HCT116 (cell line): ENCODE results near the gene CPNE5. TPM values are rescaled to one million over a fixed set of nuclear protein-coding genes. Genes with fewer than 3 reads are reported as not detected.

ENCODE experiments used
- ATAC-seq: fragments of 200-7000 bp; cut with Tn5 transposase; 2 replicates; pipeline ENCODE4 v1.9.1; 2020; ENCODE audit warnings: mild to moderate bottlenecking, moderate library complexity
- BruUV-seq: library from RNA; stranded (reverse); fragments of 400-500 nt; replicated peaks from 2 replicates; lab custom pipeline; 2021; lab: Mats Ljungman, UMichigan
- CTCF ChIA-PET: fragments of 300-600 bp; sonication (Branson Sonifier 250); formaldehyde crosslinking; loops from one replicate; lab custom pipeline; 2021; ENCODE audit warnings: antibody characterized with exemption; lab: Charles Lee
- POLR2A ChIA-PET: fragments of 300-600, 350-600 bp; sonication (Branson Sonifier 250); formaldehyde crosslinking; loops from one replicate; lab custom pipeline; 2021; ENCODE audit warnings: antibody characterized with exemption; lab: Charles Lee
- RAD21 ChIA-PET, 2 experiments: fragments of 300-600 bp; sonication (Branson Sonifier 250); formaldehyde crosslinking; loops; one replicate each; lab custom pipeline; 2023; ENCODE audit warnings: low total read pairs in 2 of 2; ENCODE audit not compliant: uncharacterized antibody in 2 of 2, unreplicated experiment in 2 of 2, low non-redundant PET in 1 of 2; lab: Charles Lee
- DNase-seq: peaks from one replicate; pipeline ENCODE4 v3.0.0-alpha.2; 2010; ENCODE audit warnings: low read depth, low spot score
- H2AFZ ChIP-seq: fragments of 200-600 bp; shearing (Covaris generic), sonication (generic); 2 replicates; pipeline ENCODE4 v1.6.1; 2017; ENCODE audit warnings: low read depth, mixed run types, mixed read lengths, antibody characterized with exemption, low read length; ENCODE audit not compliant: poor library complexity, severe bottlenecking
- H3K27ac ChIP-seq: 2 replicates; pipeline ENCODE4 v1.5.1; 2012; ENCODE audit warnings: low read depth, low read length
- H3K27me3 ChIP-seq: fragments of 200-600 bp; sonication (generic); 2 replicates; pipeline ENCODE4 v1.6.1; 2016; ENCODE audit warnings: mixed run types, low read length, mixed read lengths; ENCODE audit not compliant: insufficient read depth
- H3K36me3 ChIP-seq, 2 experiments: fragments of 200-500 bp in 1 of 2; fragments of 200-600 bp in 1 of 2; sonication (Bioruptor generic) in 1 of 2; sonication (generic) in 1 of 2; 2 replicates each; pipeline versions ENCODE4 v1.5.1 to v1.6.1; 2014 to 2016; ENCODE audit warnings: low read length in 2 of 2, inconsistent platforms in 1 of 2, mixed read lengths in 1 of 2, mixed run types in 1 of 2; ENCODE audit not compliant: insufficient read depth in 2 of 2, control insufficient read depth in 1 of 2
- H3K4me1 ChIP-seq, 2 experiments: fragments of 200-600 bp in 1 of 2; sonication (generic) in 1 of 2; 2 replicates each; pipeline versions ENCODE4 v1.5.1 to v1.6.1; 2012 to 2017; ENCODE audit warnings: low read length in 2 of 2, inconsistent platforms in 1 of 2, mild to moderate bottlenecking in 1 of 2, mixed read lengths in 1 of 2, mixed run types in 1 of 2, moderate library complexity in 1 of 2; ENCODE audit not compliant: insufficient read depth in 2 of 2, control insufficient read depth in 1 of 2
- H3K4me2 ChIP-seq: fragments of 200-600 bp; sonication (generic); 2 replicates; pipeline ENCODE4 v1.6.1; 2017; ENCODE audit warnings: mixed run types, low read length, mixed read lengths
- H3K4me3 ChIP-seq, 2 experiments: fragments of 200-600 bp in 1 of 2; sonication (generic) in 1 of 2; replicated peaks in 1 of 2; 2 replicates each; pipeline ENCODE4 v1.5.1; 2011 to 2016; ENCODE audit warnings: low read length in 2 of 2, control low read depth in 1 of 2, low read depth in 1 of 2, mild to moderate bottlenecking in 1 of 2, mixed read lengths in 1 of 2, mixed run types in 1 of 2
- H3K79me2 ChIP-seq: fragments of 200-600 bp; sonication (generic); 2 replicates; pipeline ENCODE4 v1.6.1; 2017; ENCODE audit warnings: mild to moderate bottlenecking, mixed run types, low read length, moderate library complexity, mixed read lengths; ENCODE audit not compliant: insufficient read depth
- H3K9ac ChIP-seq: fragments of 200-600 bp; sonication (generic); 2 replicates; pipeline ENCODE4 v1.6.1; 2016; ENCODE audit warnings: low read length, mixed read lengths
- H3K9me2 ChIP-seq: fragments of 200-600 bp; sonication (generic), shearing (Covaris generic); 2 replicates; pipeline ENCODE4 v1.6.1; 2017; ENCODE audit warnings: mixed run types, mild to moderate bottlenecking, moderate library complexity; ENCODE audit not compliant: insufficient read depth
- H3K9me3 ChIP-seq, 2 experiments: fragments of 200-500 bp in 1 of 2; fragments of 200-600 bp in 1 of 2; sonication (Bioruptor generic) in 1 of 2; sonication (generic) in 1 of 2; 2 replicates each; pipeline ENCODE4 v1.6.1; 2014 to 2017; ENCODE audit warnings: low read length in 2 of 2, mixed read lengths in 2 of 2, inconsistent platforms in 1 of 2, low read depth in 1 of 2, mild to moderate bottlenecking in 1 of 2, mixed run types in 1 of 2, moderate library complexity in 1 of 2; ENCODE audit not compliant: control insufficient read depth in 1 of 2, insufficient read depth in 1 of 2
- H4K20me1 ChIP-seq: fragments of 200-600 bp; sonication (generic), shearing (Covaris generic); 2 replicates; pipeline ENCODE4 v1.6.1; 2017; ENCODE audit warnings: mixed run types, mild to moderate bottlenecking, moderate library complexity; ENCODE audit not compliant: insufficient read depth
- EGR1 ChIP-seq: IDR thresholded peaks from 2 replicates; pipeline ENCODE4 v1.6.1; 2012; ENCODE audit warnings: low read depth
- EZH2phosphoT487 ChIP-seq: fragments of 200-600 bp; IDR thresholded peaks from 2 replicates; pipeline ENCODE4 v1.6.1; 2018; ENCODE audit warnings: antibody characterized with exemption, borderline replicate concordance
- POLR2A ChIP-seq: IDR thresholded peaks from 2 replicates; pipeline ENCODE4 v1.7.0; 2011; ENCODE audit warnings: borderline replicate concordance; ENCODE audit not compliant: insufficient read depth, insufficient read length; ENCODE audit errors: extremely low read depth
- SRF ChIP-seq: IDR thresholded peaks from 2 replicates; pipeline ENCODE4 v1.6.1; 2012; ENCODE audit warnings: low read depth
- YY1 ChIP-seq: IDR thresholded peaks from 2 replicates; pipeline ENCODE4 v1.6.1; 2011; ENCODE audit warnings: low read length, low read depth, moderate library complexity, mild to moderate bottlenecking; ENCODE audit not compliant: insufficient replicate concordance; ENCODE audit errors: extremely low read depth
- intact Hi-C: fragments of 100-400 bp; cut with micrococcal nuclease; formaldehyde crosslinking; loops from 2 replicates; pipeline ENCODE4 v1.10.0; 2022
- total RNA-seq: library from RNA; stranded (reverse); gene quantifications from one replicate; pipeline ENCODE4 v1.2.1, GENCODE V29; 2021; ENCODE audit not compliant: unreplicated experiment
- TF ChIP-seq, protein P1 (sequence below): IDR thresholded peaks from 2 replicates; pipeline ENCODE4 v1.6.1; 2012
- TF ChIP-seq, protein P2 (sequence below): IDR thresholded peaks from 2 replicates; pipeline ENCODE4 v1.6.1; 2012
- TF ChIP-seq, protein P3 (sequence below): IDR thresholded peaks from 2 replicates; pipeline ENCODE4 v1.6.1; 2012; ENCODE audit warnings: low read depth
- TF ChIP-seq, protein P4 (sequence below), 3 experiments: fragments of 200-600 bp in 1 of 3; sonication (generic) in 1 of 3; IDR thresholded peaks in 2 of 3; conservative IDR thresholded peaks in 1 of 3; 2 replicates each; pipeline ENCODE4 v1.5.1; 2012 to 2017; ENCODE audit warnings: low read depth in 2 of 3, low read length in 2 of 3, antibody characterized with exemption in 1 of 3, borderline replicate concordance in 1 of 3, control low read depth in 1 of 3, mild to moderate bottlenecking in 1 of 3, mixed read lengths in 1 of 3, mixed run types in 1 of 3, moderate library complexity in 1 of 3; ENCODE audit not compliant: insufficient read depth in 1 of 3

The CPNE5 gene
- total RNA-seq, 1 experiment from 2014 or later = not detected

DNA sequence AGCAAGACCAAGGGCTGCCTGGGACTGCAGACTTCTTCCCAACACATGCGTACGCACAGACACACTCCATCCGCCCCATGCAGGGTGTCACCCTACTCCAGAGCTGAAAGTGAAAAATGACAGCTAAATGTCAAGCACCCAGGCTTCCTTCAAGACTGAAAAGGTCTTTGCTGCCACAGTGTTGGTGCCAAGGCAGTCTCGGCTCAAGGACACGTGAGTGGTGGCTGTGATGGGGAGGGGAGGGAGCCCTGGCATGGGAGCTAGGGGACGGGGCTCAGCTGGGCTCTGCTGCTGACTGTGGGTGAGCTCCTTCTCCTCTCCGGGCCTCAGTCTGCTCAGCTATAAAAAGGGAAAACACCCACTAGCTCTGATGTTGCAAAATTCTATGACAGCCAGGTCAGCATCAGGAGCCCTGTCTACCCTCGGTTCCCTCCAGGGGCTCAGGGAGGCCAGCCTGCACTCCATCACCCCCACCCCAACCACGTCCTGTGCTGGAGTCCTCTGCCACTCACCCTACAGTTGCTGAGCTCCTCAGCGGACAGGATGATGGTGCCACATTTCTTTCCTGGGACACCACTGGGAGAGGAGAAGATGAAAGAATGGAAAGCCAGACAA is 47.6 kb downstream of the CPNE5 start:
- Histone ChIP-seq H2AFZ (no peak overlapping the region), H3K4me3 (no peak overlapping the region), H3K27ac (no peak overlapping the region), H3K9me3 (no peaks in the 10 kb centered on the region), H3K79me2 (no peaks in the 10 kb centered on the region), H3K36me3 (no peaks in the 10 kb centered on the region), H3K9me2 (no peaks in the 10 kb centered on the region)
- DNase-seq = no peak
- intact Hi-C loops = no loop called here
- POLR2A ChIA-PET = no interaction called here
- BruUV-seq = no TSS peak
- no peak for TF ChIP-seq SRF
- no peak for TF ChIP-seq YY1
- TF ChIP-seq, protein P1, sequence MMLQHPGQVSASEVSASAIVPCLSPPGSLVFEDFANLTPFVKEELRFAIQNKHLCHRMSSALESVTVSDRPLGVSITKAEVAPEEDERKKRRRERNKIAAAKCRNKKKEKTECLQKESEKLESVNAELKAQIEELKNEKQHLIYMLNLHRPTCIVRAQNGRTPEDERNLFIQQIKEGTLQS = no peak
- TF ChIP-seq, protein P2, sequence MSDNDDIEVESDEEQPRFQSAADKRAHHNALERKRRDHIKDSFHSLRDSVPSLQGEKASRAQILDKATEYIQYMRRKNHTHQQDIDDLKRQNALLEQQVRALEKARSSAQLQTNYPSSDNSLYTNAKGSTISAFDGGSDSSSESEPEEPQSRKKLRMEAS = no peak
- no peak for TF ChIP-seq EZH2phosphoT487
- TF ChIP-seq EGR1 = no peak
- TF ChIP-seq POLR2A = no peak
- TF ChIP-seq, all 23 proteins: peak for 0
- H3K27me3 ChIP-seq = no peaks in the 10 kb centered on the region
- ChIA-PET RAD21 (no interaction called here), CTCF (interaction anchor here (1.2 kb wide), 1 partner anchor 9 kb away, joined by 12 read pairs; no protein-coding TSS in a partner anchor)
- H3K4me2 ChIP-seq = no peak overlapping the region
- ATAC-seq = no peak
- H4K20me1 ChIP-seq = no peaks in the 10 kb centered on the region
- H3K4me1 ChIP-seq = no peaks in the 10 kb centered on the region
- H3K9ac ChIP-seq = no peak overlapping the region

DNA sequence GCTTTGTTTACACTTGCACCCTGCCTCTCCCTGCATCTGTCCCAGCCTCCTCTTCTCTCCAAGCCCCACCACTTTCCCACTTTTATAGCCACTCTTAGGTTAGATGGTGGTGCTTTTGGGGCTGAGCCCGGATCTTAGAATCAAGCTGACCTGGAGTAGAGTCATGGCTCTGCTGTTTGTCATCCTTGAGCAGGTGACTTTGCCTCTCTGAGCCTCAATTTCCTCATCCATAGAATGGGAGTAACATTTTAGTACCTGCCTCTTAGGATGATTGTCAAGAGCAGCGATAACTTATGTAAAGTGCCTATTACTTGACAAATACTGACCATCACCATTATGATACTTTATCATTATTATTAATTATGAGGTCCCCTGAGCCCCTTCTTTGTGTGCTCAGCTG is 48.2 kb downstream of the CPNE5 start:
- intact Hi-C loops = no loop called here
- H4K20me1 ChIP-seq = no peaks in the 10 kb centered on the region
- CTCF ChIA-PET = interaction anchor here (1.2 kb wide), 1 partner anchor 8 kb away, joined by 12 read pairs; no protein-coding TSS in a partner anchor
- no peak overlapping the region for H3K9ac ChIP-seq
- no peaks in the 10 kb centered on the region for H3K79me2 ChIP-seq
- no peak for ATAC-seq
- H3K27ac ChIP-seq = no peak overlapping the region
- H3K36me3 ChIP-seq = no peaks in the 10 kb centered on the region
- no peaks in the 10 kb centered on the region for H3K9me3 ChIP-seq
- no peak overlapping the region for H3K4me2 ChIP-seq
- no peaks in the 10 kb centered on the region for H3K27me3 ChIP-seq
- DNase-seq = no peak
- POLR2A ChIA-PET = no interaction called here
- H3K4me1 ChIP-seq = no peaks in the 10 kb centered on the region
- H3K9me2 ChIP-seq = no peaks in the 10 kb centered on the region
- no TSS peak for BruUV-seq
- RAD21 ChIA-PET = no interaction called here
- TF ChIP-seq, protein P3, sequence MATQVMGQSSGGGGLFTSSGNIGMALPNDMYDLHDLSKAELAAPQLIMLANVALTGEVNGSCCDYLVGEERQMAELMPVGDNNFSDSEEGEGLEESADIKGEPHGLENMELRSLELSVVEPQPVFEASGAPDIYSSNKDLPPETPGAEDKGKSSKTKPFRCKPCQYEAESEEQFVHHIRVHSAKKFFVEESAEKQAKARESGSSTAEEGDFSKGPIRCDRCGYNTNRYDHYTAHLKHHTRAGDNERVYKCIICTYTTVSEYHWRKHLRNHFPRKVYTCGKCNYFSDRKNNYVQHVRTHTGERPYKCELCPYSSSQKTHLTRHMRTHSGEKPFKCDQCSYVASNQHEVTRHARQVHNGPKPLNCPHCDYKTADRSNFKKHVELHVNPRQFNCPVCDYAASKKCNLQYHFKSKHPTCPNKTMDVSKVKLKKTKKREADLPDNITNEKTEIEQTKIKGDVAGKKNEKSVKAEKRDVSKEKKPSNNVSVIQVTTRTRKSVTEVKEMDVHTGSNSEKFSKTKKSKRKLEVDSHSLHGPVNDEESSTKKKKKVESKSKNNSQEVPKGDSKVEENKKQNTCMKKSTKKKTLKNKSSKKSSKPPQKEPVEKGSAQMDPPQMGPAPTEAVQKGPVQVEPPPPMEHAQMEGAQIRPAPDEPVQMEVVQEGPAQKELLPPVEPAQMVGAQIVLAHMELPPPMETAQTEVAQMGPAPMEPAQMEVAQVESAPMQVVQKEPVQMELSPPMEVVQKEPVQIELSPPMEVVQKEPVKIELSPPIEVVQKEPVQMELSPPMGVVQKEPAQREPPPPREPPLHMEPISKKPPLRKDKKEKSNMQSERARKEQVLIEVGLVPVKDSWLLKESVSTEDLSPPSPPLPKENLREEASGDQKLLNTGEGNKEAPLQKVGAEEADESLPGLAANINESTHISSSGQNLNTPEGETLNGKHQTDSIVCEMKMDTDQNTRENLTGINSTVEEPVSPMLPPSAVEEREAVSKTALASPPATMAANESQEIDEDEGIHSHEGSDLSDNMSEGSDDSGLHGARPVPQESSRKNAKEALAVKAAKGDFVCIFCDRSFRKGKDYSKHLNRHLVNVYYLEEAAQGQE = no peak
- TF ChIP-seq EZH2phosphoT487 (no peak), POLR2A (no peak)
- TF ChIP-seq, protein P4, sequence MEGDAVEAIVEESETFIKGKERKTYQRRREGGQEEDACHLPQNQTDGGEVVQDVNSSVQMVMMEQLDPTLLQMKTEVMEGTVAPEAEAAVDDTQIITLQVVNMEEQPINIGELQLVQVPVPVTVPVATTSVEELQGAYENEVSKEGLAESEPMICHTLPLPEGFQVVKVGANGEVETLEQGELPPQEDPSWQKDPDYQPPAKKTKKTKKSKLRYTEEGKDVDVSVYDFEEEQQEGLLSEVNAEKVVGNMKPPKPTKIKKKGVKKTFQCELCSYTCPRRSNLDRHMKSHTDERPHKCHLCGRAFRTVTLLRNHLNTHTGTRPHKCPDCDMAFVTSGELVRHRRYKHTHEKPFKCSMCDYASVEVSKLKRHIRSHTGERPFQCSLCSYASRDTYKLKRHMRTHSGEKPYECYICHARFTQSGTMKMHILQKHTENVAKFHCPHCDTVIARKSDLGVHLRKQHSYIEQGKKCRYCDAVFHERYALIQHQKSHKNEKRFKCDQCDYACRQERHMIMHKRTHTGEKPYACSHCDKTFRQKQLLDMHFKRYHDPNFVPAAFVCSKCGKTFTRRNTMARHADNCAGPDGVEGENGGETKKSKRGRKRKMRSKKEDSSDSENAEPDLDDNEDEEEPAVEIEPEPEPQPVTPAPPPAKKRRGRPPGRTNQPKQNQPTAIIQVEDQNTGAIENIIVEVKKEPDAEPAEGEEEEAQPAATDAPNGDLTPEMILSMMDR (IDR thresholded peaks at IDR 0.05 in 2 of 3, conservative IDR thresholded peaks at IDR 0.05 in 1 of 3; ENCODE audit: borderline replicate concordance in 1 of 3, insufficient read depth in 1 of 3, low read depth in 2 of 3, low read length in 2 of 3) = no peak
- TF ChIP-seq, protein P1 = no peak
- H3K4me3 ChIP-seq = no peak overlapping the region
- no peak overlapping the region for H2AFZ ChIP-seq
